AG10803 (cell line): ENCODE data around the gene ARL8A.

Experiments used
- DNase-seq: peaks from one replicate; pipeline ENCODE4 v3.0.0; 2010; ENCODE audit warnings: low read depth
- H3K4me3 ChIP-seq: 2 replicates; pipeline ENCODE4 v1.5.1; 2011; ENCODE audit warnings: mild to moderate bottlenecking, low read length, control low read depth
- TF ChIP-seq, protein P1 (sequence below): conservative IDR thresholded peaks from 2 replicates; pipeline ENCODE4 v1.5.1; 2011; ENCODE audit warnings: mild to moderate bottlenecking, low read length, control low read depth, inconsistent platforms

The ARL8A gene

DNA sequence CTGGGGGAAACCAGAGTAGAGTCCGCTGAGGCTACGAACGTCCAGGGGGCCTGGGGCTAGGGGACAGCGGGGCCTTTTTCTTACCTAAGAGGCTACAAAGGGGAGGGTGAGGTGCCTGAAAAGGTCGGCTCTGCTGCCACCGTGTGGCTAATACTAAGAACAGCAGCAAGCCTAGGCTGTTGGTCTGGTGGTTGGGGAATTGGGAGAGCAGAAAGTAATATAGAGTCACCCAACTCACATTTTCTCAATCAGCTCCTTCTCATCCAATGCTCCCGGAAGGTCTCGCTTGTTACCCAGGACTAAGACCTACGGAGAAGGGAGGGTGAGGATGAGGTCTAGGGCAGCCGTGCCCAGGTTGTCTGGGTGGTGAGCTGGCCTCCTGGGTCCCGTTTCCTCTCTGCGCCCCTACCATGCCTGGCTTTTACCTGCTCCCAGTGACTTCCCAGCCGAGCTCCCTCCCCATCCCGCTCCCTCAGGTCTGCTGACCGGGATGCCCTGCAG lies 9.3 kb downstream of the ARL8A start:
- TF ChIP-seq, protein P1, sequence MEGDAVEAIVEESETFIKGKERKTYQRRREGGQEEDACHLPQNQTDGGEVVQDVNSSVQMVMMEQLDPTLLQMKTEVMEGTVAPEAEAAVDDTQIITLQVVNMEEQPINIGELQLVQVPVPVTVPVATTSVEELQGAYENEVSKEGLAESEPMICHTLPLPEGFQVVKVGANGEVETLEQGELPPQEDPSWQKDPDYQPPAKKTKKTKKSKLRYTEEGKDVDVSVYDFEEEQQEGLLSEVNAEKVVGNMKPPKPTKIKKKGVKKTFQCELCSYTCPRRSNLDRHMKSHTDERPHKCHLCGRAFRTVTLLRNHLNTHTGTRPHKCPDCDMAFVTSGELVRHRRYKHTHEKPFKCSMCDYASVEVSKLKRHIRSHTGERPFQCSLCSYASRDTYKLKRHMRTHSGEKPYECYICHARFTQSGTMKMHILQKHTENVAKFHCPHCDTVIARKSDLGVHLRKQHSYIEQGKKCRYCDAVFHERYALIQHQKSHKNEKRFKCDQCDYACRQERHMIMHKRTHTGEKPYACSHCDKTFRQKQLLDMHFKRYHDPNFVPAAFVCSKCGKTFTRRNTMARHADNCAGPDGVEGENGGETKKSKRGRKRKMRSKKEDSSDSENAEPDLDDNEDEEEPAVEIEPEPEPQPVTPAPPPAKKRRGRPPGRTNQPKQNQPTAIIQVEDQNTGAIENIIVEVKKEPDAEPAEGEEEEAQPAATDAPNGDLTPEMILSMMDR = peak; percentile 86
- DNase-seq = peak; percentile 55
- H3K4me3 ChIP-seq = no peak overlapping the region

DNA sequence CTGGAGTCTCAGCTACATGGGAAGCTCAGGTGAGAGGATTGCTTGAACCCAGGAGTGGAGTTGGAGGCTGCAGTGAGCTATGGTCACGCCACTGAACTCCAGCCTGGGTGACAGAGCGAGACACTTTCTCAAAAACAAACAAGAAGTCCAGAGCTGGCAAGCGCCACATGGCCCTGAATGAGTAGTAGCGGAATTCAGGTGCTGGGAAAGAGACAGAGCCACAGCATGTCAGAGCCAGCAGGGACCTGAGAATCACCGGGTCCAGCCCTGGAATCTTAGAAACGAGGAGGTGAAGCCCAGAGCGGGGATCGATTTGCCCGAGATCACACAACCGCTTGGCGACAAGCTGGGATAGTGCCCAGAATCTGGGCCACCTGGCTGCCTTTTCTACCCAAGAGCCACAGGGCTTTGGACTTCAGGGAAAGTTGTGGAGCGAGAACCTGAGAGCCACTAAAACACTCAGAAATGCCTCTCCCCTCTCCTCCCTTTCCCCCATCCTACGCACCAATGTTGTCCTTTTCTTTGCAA lies 9.8 kb downstream of the ARL8A start:
- H3K4me3 ChIP-seq = no peak overlapping the region

DNA sequence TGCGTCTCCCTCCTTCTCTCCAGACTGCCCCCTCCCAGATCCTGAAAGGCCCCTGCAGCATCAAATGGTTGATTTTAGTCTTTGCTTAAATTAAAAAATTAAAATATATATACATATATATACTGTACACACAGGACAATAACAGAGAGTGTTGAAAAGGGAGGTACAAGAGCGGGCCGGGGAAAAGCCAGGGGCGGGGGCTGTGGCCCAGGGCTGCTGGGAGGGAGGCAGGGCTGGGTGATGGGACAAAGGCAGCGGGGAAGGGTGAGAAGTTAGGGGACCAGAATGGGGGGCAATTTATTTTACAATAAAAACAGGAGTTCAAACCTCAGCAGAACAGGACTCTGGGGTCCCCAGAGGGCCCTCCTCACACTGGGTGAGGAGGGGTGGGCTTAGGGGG lies 10.5 kb downstream of the ARL8A start:
- no peak overlapping the region for H3K4me3 ChIP-seq
- no peak for DNase-seq
- TF ChIP-seq, protein P1 = no peak

More for the DNA sequence above, 9.8 kb downstream of the ARL8A start:
- TF ChIP-seq, protein P1 = no peak
- no peak for DNase-seq

DNA sequence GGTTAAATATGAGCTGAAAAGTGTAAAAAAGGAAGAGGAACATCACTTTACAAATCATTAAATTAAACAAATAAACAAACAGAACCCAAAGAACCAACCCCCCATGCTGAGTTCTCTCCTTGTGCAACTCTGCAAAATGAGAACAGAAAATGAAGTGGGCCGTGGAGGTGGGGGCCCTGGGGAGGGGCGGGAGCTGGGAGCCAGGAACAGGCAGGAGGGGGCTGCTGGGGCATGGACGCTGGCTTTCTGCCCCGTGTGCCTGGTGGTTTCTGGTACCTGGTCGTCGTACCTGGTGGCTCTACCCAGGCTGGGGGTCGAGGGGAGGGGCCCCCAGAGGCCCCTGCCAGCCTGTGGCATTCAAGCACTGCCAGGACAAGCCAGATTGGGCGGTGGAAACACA lies 11.0 kb downstream of the ARL8A start:
- H3K4me3 ChIP-seq = no peak overlapping the region
- DNase-seq = no peak
- TF ChIP-seq, protein P1 = no peak

DNA sequence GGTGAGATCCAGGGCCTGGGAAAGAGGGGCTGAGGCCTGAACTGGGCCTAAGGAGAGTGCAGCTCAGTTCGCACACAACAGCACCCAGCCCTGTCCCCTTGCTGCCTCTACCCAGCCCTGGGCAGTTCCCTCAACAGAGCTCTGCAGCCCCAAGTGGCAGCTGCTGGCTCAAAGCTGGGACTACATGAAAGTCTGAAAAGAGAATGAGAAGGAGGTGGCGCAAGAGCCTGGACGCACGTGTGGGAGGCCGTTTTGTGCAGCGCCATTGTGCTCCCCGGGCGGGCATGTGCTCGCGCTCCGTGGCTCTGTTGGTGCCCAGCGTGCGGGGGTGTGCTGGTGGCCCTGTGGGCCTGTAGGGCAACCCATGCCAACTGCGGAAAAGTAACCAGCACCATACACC lies 11.5 kb downstream of the ARL8A start:
- TF ChIP-seq, protein P1 = no peak
- no peak for DNase-seq
- no peak overlapping the region for H3K4me3 ChIP-seq

DNA sequence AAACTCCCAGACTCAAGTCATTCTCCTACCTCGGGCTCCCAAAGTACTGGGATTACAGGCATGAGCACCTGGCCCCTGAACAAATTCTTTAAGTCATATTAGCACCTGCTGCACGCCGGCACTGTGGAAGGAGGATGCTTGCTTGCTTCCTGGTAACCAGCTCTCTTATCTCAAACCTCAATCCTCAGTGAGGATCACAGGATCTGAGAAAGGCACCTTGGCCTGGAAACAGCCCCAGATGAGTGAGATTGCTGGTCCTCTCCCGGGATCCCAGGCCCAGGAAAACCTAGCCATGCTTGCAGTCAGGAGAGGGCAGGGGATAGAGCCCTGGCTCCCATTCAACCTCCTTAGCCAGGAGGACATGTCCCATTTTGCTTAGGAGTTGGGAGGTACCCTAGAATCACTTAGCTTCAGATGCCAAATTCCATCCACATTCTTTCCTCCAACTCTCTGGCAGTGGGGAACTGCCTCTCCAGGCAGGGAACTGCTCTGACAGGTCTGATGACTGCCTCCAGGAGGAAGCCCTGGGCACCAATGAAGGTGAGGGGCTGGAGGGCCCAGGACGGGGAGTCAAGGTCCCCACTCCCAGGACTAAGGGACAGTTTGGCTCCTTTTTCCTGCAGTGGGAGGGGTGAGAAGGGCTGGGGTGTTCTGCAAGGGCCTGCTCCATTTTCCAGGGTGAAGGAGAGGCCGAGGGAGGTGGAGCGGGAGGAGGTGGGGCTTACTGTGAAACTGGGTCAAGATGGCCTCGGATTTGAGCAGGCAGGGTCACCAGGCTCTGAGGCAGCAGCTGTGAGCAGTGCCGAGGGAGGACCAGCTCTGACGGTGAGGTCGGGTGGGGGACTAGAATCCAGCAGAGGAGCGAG lies 12.3 kb downstream of the ARL8A start:
- peak; percentile 35 for DNase-seq
- TF ChIP-seq, protein P1 = no peak
- no peak overlapping the region for H3K4me3 ChIP-seq
